Trophoblast cell (in vitro differentiated cells and primary cell): ENCODE measurements around the gene TRAF4.

ENCODE experiments used
- DNase-seq, 2 donors: peaks; one replicate each; pipeline ENCODE4 v3.0.0-alpha.2; 2016
- H2AFZ ChIP-seq: 2 replicates; pipeline ENCODE4 v1.6.1; 2013; ENCODE audit warnings: low read length, moderate library complexity, mild to moderate bottlenecking; ENCODE audit not compliant: insufficient read depth, poor library complexity
- H2AK5ac ChIP-seq: 2 replicates; pipeline ENCODE4 v1.6.1; 2013; ENCODE audit warnings: mild to moderate bottlenecking, low read length
- H2BK120ac ChIP-seq: 2 replicates; pipeline ENCODE4 v1.6.1; 2013; ENCODE audit warnings: low read length, mild to moderate bottlenecking, moderate library complexity; ENCODE audit not compliant: insufficient read depth, poor library complexity
- H2BK12ac ChIP-seq: 2 replicates; pipeline ENCODE4 v1.6.1; 2013; ENCODE audit warnings: mild to moderate bottlenecking, low read length, moderate library complexity
- H2BK5ac ChIP-seq: 2 replicates; pipeline ENCODE4 v1.6.1; 2013; ENCODE audit warnings: low read length, low read depth, moderate library complexity, mild to moderate bottlenecking; ENCODE audit not compliant: poor library complexity
- H3K14ac ChIP-seq: 2 replicates; pipeline ENCODE4 v1.6.1; 2013; ENCODE audit warnings: mild to moderate bottlenecking, low read length
- H3K18ac ChIP-seq: 2 replicates; pipeline ENCODE4 v1.6.1; 2013; ENCODE audit warnings: mild to moderate bottlenecking, low read length
- H3K23ac ChIP-seq: 2 replicates; pipeline ENCODE4 v1.6.1; 2013; ENCODE audit warnings: low read length
- H3K27ac ChIP-seq: 2 replicates; pipeline ENCODE4 v1.5.1; 2013; ENCODE audit warnings: low read depth, mild to moderate bottlenecking, inconsistent platforms, low read length, moderate library complexity
- H3K27me3 ChIP-seq: 2 replicates; pipeline ENCODE4 v1.6.1; 2013; ENCODE audit warnings: inconsistent platforms, mild to moderate bottlenecking, low read length, moderate library complexity; ENCODE audit not compliant: insufficient read depth
- H3K36me3 ChIP-seq, 2 experiments: 1 replicate in 1 of 2; 2 replicates in 1 of 2; pipeline ENCODE4 v1.6.1; 2013; ENCODE audit warnings: low read length in 2 of 2, mild to moderate bottlenecking in 2 of 2, moderate library complexity in 1 of 2; ENCODE audit not compliant: insufficient read depth in 2 of 2, control insufficient read depth in 1 of 2
- H3K4ac ChIP-seq: 2 replicates; pipeline ENCODE4 v1.6.1; 2013; ENCODE audit warnings: low read depth, mild to moderate bottlenecking, low read length, moderate library complexity
- H3K4me1 ChIP-seq, 2 experiments: 1 replicate in 1 of 2; 2 replicates in 1 of 2; pipeline ENCODE4 v1.6.1; 2013; ENCODE audit warnings: low read length in 2 of 2, mild to moderate bottlenecking in 2 of 2, moderate library complexity in 1 of 2; ENCODE audit not compliant: insufficient read depth in 2 of 2, control insufficient read depth in 1 of 2
- H3K4me2 ChIP-seq: 2 replicates; pipeline ENCODE4 v1.6.1; 2013; ENCODE audit warnings: inconsistent platforms, mild to moderate bottlenecking, low read length, moderate library complexity
- H3K4me3 ChIP-seq: 2 replicates; pipeline ENCODE4 v1.5.1; 2013; ENCODE audit warnings: mild to moderate bottlenecking, low read depth, low read length, inconsistent platforms
- H3K79me1 ChIP-seq: one replicate; pipeline ENCODE4 v1.6.1; 2013; ENCODE audit warnings: low read length
- H3K79me2 ChIP-seq: 2 replicates; pipeline ENCODE4 v1.6.1; 2013; ENCODE audit warnings: low read length, mild to moderate bottlenecking; ENCODE audit not compliant: control insufficient read depth, insufficient read depth, poor library complexity
- H3K9ac ChIP-seq: 2 replicates; pipeline ENCODE4 v1.6.1; 2013; ENCODE audit warnings: mild to moderate bottlenecking, low read length
- H3K9me3 ChIP-seq: 2 replicates; pipeline ENCODE4 v1.6.1; 2013; ENCODE audit warnings: low read depth, mild to moderate bottlenecking, control low read depth, inconsistent platforms, low read length; ENCODE audit not compliant: insufficient read depth
- H4K12ac ChIP-seq: 2 replicates; pipeline ENCODE4 v1.6.1; 2013; ENCODE audit warnings: low read depth, mild to moderate bottlenecking, low read length, moderate library complexity
- H4K8ac ChIP-seq: 2 replicates; pipeline ENCODE4 v1.6.1; 2013; ENCODE audit warnings: low read depth, mild to moderate bottlenecking, low read length, moderate library complexity
- H4K91ac ChIP-seq: one replicate; pipeline ENCODE4 v1.6.1; 2013; ENCODE audit warnings: low read depth, mild to moderate bottlenecking, low read length, moderate library complexity
- WGBS: extraction: QIAGEN DNeasy Blood & Tissue Kit; methylation state at CpG from one replicate; pipeline ENCODE4 v1.1.7; 2013; ENCODE audit warnings: missing lambda C conversion rate; ENCODE audit not compliant: insufficient read length, insufficient coverage; ENCODE audit errors: extremely low coverage; 5-methylcytosine and 5-hydroxymethylcytosine counted together

Gene TRAF4

GRCh38 chr17:28760601-28761562, 17.1 kb downstream of the TRAF4 start:
- no peak overlapping the region for H2BK12ac ChIP-seq
- H2AK5ac ChIP-seq = no peak overlapping the region
- no peak overlapping the region for H3K4ac ChIP-seq
- no peak overlapping the region for H3K4me2 ChIP-seq
- no peak overlapping the region for H2BK120ac ChIP-seq
- no peaks in the 10 kb centered on the region for H3K4me1 ChIP-seq
- no peak overlapping the region for H3K14ac ChIP-seq
- H3K18ac ChIP-seq = no peak overlapping the region
- no peak overlapping the region for H4K12ac ChIP-seq
- H2AFZ ChIP-seq = no peak overlapping the region
- H3K9me3 ChIP-seq = no peaks in the 10 kb centered on the region
- H3K27me3 ChIP-seq = no peaks in the 10 kb centered on the region
- no peak for DNase-seq
- no CpG with 5 or more reads among the region's 9 CpGs for WGBS
- no peaks in the 10 kb centered on the region for H3K79me2 ChIP-seq
- no peak overlapping the region for H4K91ac ChIP-seq
- no peak overlapping the region for H3K27ac ChIP-seq
- H3K23ac ChIP-seq = no peak overlapping the region
- H3K79me1 ChIP-seq = no peaks in the 10 kb centered on the region
- no peak overlapping the region for H3K4me3 ChIP-seq
- no peak overlapping the region for H2BK5ac ChIP-seq
- no peak overlapping the region for H3K9ac ChIP-seq
- peaks cover 23 to 46% of the 10 kb centered on the region in 2 experiments for H3K36me3 ChIP-seq
- H4K8ac ChIP-seq = no peak overlapping the region

- Histone ChIP-seq H4K91ac (no peak overlapping the region), H3K9me3 (no peaks in the 10 kb centered on the region)
- WGBS = no CpG with 5 or more reads among the region's 1 CpG
Measured at GRCh38 chr17:28763137-28763799, 19.5 kb downstream of the TRAF4 start.

GRCh38 chr17:28763804-28764266, 20.0 kb downstream of the TRAF4 start:
- no peak overlapping the region for H2BK5ac ChIP-seq
- no peak overlapping the region for H3K4ac ChIP-seq
- no peak overlapping the region for H3K4me2 ChIP-seq
- no peak overlapping the region for H2BK120ac ChIP-seq
- no peaks in the 10 kb centered on the region for H3K79me2 ChIP-seq
- no peak overlapping the region for H4K8ac ChIP-seq
- peak; percentile 63 to 93 for DNase-seq
- peaks cover 14 to 37% of the 10 kb centered on the region in 2 experiments for H3K36me3 ChIP-seq
- H2AK5ac ChIP-seq = no peak overlapping the region
- no peak overlapping the region for H4K91ac ChIP-seq
- H3K23ac ChIP-seq = no peak overlapping the region
- H3K27ac ChIP-seq = no peak overlapping the region
- no peak overlapping the region for H3K14ac ChIP-seq
- no peak overlapping the region for H2AFZ ChIP-seq
- no peak overlapping the region for H4K12ac ChIP-seq
- no peak overlapping the region for H2BK12ac ChIP-seq
- no peaks in the 10 kb centered on the region for H3K79me1 ChIP-seq
- H3K4me3 ChIP-seq = no peak overlapping the region
- no peaks in the 10 kb centered on the region for H3K27me3 ChIP-seq
- H3K9me3 ChIP-seq = no peaks in the 10 kb centered on the region
- H3K9ac ChIP-seq = no peak overlapping the region
- no peak overlapping the region for H3K18ac ChIP-seq
- no peaks in the 10 kb centered on the region for H3K4me1 ChIP-seq
- no CpG with 5 or more reads among the region's 5 CpGs for WGBS

More at GRCh38 chr17:28763137-28763799, 19.5 kb downstream of the TRAF4 start:
- Histone ChIP-seq H3K23ac (peak overlapping the region; percentile 37), H3K4ac (no peak overlapping the region), H3K79me2 (no peaks in the 10 kb centered on the region), H4K12ac (no peak overlapping the region), H2BK120ac (no peak overlapping the region), H2AFZ (no peak overlapping the region), H3K79me1 (no peaks in the 10 kb centered on the region), H2AK5ac (no peak overlapping the region), H3K4me1 (no peaks in the 10 kb centered on the region), H4K8ac (no peak overlapping the region), H3K27ac (no peak overlapping the region), H3K14ac (no peak overlapping the region), H3K4me2 (no peak overlapping the region), H3K9ac (no peak overlapping the region), H3K4me3 (no peak overlapping the region), H3K27me3 (no peaks in the 10 kb centered on the region), H3K18ac (no peak overlapping the region), H2BK12ac (no peak overlapping the region), H2BK5ac (no peak overlapping the region), H3K36me3 (peaks cover 20 to 42% of the 10 kb centered on the region in 2 experiments)
- DNase-seq = no peak

GRCh38 chr17:28765038-28765437, 21.2 kb downstream of the TRAF4 start:
- Histone ChIP-seq H3K14ac (no peak overlapping the region), H3K4me1 (no peaks in the 10 kb centered on the region), H2BK5ac (no peak overlapping the region), H4K12ac (no peak overlapping the region), H2BK120ac (no peak overlapping the region), H3K36me3 (peaks cover 4 to 26% of the 10 kb centered on the region in 2 experiments), H3K18ac (no peak overlapping the region), H3K9ac (no peak overlapping the region), H3K79me1 (no peaks in the 10 kb centered on the region), H2BK12ac (no peak overlapping the region), H3K4me2 (no peak overlapping the region), H3K27ac (no peak overlapping the region), H2AFZ (no peak overlapping the region), H3K9me3 (no peaks in the 10 kb centered on the region), H4K8ac (no peak overlapping the region), H3K4me3 (no peak overlapping the region), H3K27me3 (no peaks in the 10 kb centered on the region), H3K4ac (no peak overlapping the region), H3K79me2 (no peaks in the 10 kb centered on the region), H3K23ac (no peak overlapping the region), H4K91ac (no peak overlapping the region), H2AK5ac (no peak overlapping the region)
- WGBS = no CpG with 5 or more reads among the region's 4 CpGs
- DNase-seq = no peak
